Measurements from ENCODE around the gene DDHD1.
"Not testable (repeated sequence)": the region's sequence is repeated elsewhere in the genome, so short reads cannot be mapped to it uniquely, and the experiment has no call there.

DDHD1 gene

GRCh38 chr14:53109105-53110041, 43.8 kb downstream of the DDHD1 start:
- TF ChIP-seq PAX5 (IDR thresholded peaks at IDR 0.05; ENCODE audit: insufficient read depth, low read length, severe bottlenecking), result no peak
- no peak; the same call in 1 of the 2 replicates for TF ChIP-seq POLR2A (IDR thresholded peaks at IDR 0.05; ENCODE audit: low read depth, low read length)
- peak; percentile 85 for TF ChIP-seq SPI1 (IDR thresholded peaks at IDR 0.05; ENCODE audit: low read depth, low read length)
- 0 out of 2 replicates have a peak, but pooled peaks have one; percentile 58 for TF ChIP-seq POLR2AphosphoS5 (IDR thresholded peaks at IDR 0.05; ENCODE audit: low read depth, low read length)
- no peak for TF ChIP-seq POU2F2 (IDR thresholded peaks at IDR 0.05; ENCODE audit: low read depth, low read length)
- TF ChIP-seq TAF1 (IDR thresholded peaks at IDR 0.05; ENCODE audit: low read depth, low read length), result peak; percentile 26; the same call in 1 of the 2 replicates
- peak; percentile 86 for FAIRE-seq
- peak; percentile 21 for DNase-seq (ENCODE audit: insufficient read length, low spot score)

- TF ChIP-seq POLR2A (IDR thresholded peaks at IDR 0.05; ENCODE audit: low read depth, low read length) (no peak), POU2F2 (IDR thresholded peaks at IDR 0.05; ENCODE audit: low read depth, low read length) (peak; percentile 16; the same call in 1 of the 2 replicates)
- no peak for DNase-seq (ENCODE audit: insufficient read length, low spot score)
- FAIRE-seq, result peak; percentile 55
Measured at GRCh38 chr14:53108292-53109104, 44.6 kb downstream of the DDHD1 start.

GRCh38 chr14:53106768-53107167, 46.4 kb downstream of the DDHD1 start:
- no peak for FAIRE-seq
- no peak for TF ChIP-seq PAX5 (IDR thresholded peaks at IDR 0.05; ENCODE audit: insufficient read depth, low read length, severe bottlenecking)
- TF ChIP-seq POLR2AphosphoS5 (IDR thresholded peaks at IDR 0.05; ENCODE audit: low read depth, low read length), result no peak
- no peak for TF ChIP-seq POLR2A (IDR thresholded peaks at IDR 0.05; ENCODE audit: low read depth, low read length)
- no peak for TF ChIP-seq SPI1 (IDR thresholded peaks at IDR 0.05; ENCODE audit: low read depth, low read length)
- no peak for TF ChIP-seq TAF1 (IDR thresholded peaks at IDR 0.05; ENCODE audit: low read depth, low read length)
- TF ChIP-seq POU2F2 (IDR thresholded peaks at IDR 0.05; ENCODE audit: low read depth, low read length), result no peak
- no peak for DNase-seq (ENCODE audit: insufficient read length, low spot score)

GRCh38 chr14:53103636-53104340, 49.3 kb downstream of the DDHD1 start:
- DNase-seq (ENCODE audit: insufficient read length, low spot score), result no peak
- FAIRE-seq, result no peak
- no peak for TF ChIP-seq SPI1 (IDR thresholded peaks at IDR 0.05; ENCODE audit: low read depth, low read length)
- no peak for TF ChIP-seq POU2F2 (IDR thresholded peaks at IDR 0.05; ENCODE audit: low read depth, low read length)
- TF ChIP-seq POLR2AphosphoS5 (IDR thresholded peaks at IDR 0.05; ENCODE audit: low read depth, low read length), result no peak

- DNase-seq (ENCODE audit: insufficient read length, low spot score) (no peak), FAIRE-seq (no peak)
- no peak for TF ChIP-seq TAF1 (IDR thresholded peaks at IDR 0.05; ENCODE audit: low read depth, low read length)
- no peak for TF ChIP-seq SPI1 (IDR thresholded peaks at IDR 0.05; ENCODE audit: low read depth, low read length)
- no peak for TF ChIP-seq POU2F2 (IDR thresholded peaks at IDR 0.05; ENCODE audit: low read depth, low read length)
- no peak for TF ChIP-seq PAX5 (IDR thresholded peaks at IDR 0.05; ENCODE audit: insufficient read depth, low read length, severe bottlenecking)
- TF ChIP-seq POLR2A (IDR thresholded peaks at IDR 0.05; ENCODE audit: low read depth, low read length), result no peak
- TF ChIP-seq POLR2AphosphoS5 (IDR thresholded peaks at IDR 0.05; ENCODE audit: low read depth, low read length), result no peak
Measured at GRCh38 chr14:53093206-53093605, 59.9 kb downstream of the DDHD1 start.

- FAIRE-seq, result no peak
- DNase-seq (ENCODE audit: insufficient read length, low spot score), result no peak
- TF ChIP-seq POLR2AphosphoS5 (IDR thresholded peaks at IDR 0.05; ENCODE audit: low read depth, low read length) (no peak), TAF1 (IDR thresholded peaks at IDR 0.05; ENCODE audit: low read depth, low read length) (no peak), SPI1 (IDR thresholded peaks at IDR 0.05; ENCODE audit: low read depth, low read length) (no peak), PAX5 (IDR thresholded peaks at IDR 0.05; ENCODE audit: insufficient read depth, low read length, severe bottlenecking) (no peak), POLR2A (IDR thresholded peaks at IDR 0.05; ENCODE audit: low read depth, low read length) (no peak), POU2F2 (IDR thresholded peaks at IDR 0.05; ENCODE audit: low read depth, low read length) (no peak)
Measured at GRCh38 chr14:53090853-53091252, 62.3 kb downstream of the DDHD1 start.

GRCh38 chr14:53084954-53085353, 68.2 kb downstream of the DDHD1 start:
- not testable (repeated sequence) for DNase-seq (ENCODE audit: insufficient read length, low spot score); FAIRE-seq

- DNase-seq (ENCODE audit: insufficient read length, low spot score) (no peak), FAIRE-seq (no peak)
- TF ChIP-seq POU2F2 (IDR thresholded peaks at IDR 0.05; ENCODE audit: low read depth, low read length), result no peak
- no peak for TF ChIP-seq POLR2A (IDR thresholded peaks at IDR 0.05; ENCODE audit: low read depth, low read length)
- TF ChIP-seq TAF1 (IDR thresholded peaks at IDR 0.05; ENCODE audit: low read depth, low read length), result no peak
- TF ChIP-seq PAX5 (IDR thresholded peaks at IDR 0.05; ENCODE audit: insufficient read depth, low read length, severe bottlenecking), result no peak
- TF ChIP-seq POLR2AphosphoS5 (IDR thresholded peaks at IDR 0.05; ENCODE audit: low read depth, low read length), result no peak
- no peak for TF ChIP-seq SPI1 (IDR thresholded peaks at IDR 0.05; ENCODE audit: low read depth, low read length)
Measured at GRCh38 chr14:53064475-53064874, 88.6 kb downstream of the DDHD1 start.

GRCh38 chr14:53062856-53063255, 90.3 kb downstream of the DDHD1 start:
- DNase-seq (ENCODE audit: insufficient read length, low spot score), result no peak
- TF ChIP-seq TAF1 (IDR thresholded peaks at IDR 0.05; ENCODE audit: low read depth, low read length), result no peak
- no peak for TF ChIP-seq POLR2AphosphoS5 (IDR thresholded peaks at IDR 0.05; ENCODE audit: low read depth, low read length)
- TF ChIP-seq POLR2A (IDR thresholded peaks at IDR 0.05; ENCODE audit: low read depth, low read length), result no peak
- TF ChIP-seq SPI1 (IDR thresholded peaks at IDR 0.05; ENCODE audit: low read depth, low read length), result no peak
- no peak for TF ChIP-seq POU2F2 (IDR thresholded peaks at IDR 0.05; ENCODE audit: low read depth, low read length)
- TF ChIP-seq PAX5 (IDR thresholded peaks at IDR 0.05; ENCODE audit: insufficient read depth, low read length, severe bottlenecking), result no peak
- FAIRE-seq, result no peak

All from GM12891 (cell line).